ENCODE results near the gene ARHGAP4.

ARHGAP4 gene

DNA sequence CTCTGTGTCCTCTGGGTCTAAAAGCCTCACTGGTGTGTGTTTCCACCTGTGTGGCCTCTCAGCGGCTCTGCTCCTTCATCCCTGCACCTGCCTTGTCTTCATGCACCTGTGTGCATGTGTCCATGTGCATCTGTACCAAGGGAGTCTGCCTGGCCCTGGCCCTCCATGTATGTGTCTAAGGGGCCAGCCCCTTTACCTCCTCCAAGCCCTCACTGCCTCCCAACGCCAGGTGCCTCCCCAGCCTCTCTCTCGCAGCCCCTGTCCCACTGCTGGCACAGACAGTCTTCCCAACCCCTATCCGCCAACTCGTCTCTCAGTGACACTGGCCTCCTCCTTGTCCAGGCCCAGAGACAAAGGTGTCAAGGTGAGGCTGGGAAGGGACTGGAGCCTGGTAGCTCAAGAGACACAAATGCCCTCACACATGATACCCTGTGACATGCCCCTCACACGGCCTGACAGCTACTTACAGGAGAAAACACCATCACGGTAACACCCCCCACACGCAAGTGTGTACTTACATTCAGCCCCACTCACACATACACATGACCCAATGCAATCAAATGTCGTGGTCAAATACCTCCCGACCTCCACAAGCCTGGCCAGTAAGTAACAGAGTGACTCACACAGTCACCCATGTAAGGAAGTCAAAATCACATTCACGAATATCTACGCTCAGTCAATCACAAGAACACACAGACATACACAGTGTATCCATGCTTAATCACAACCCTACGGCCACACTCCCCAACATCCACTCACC is 51.5 kb downstream of the ARHGAP4 start:
- no peak for DNase-seq (ENCODE audit: low spot score)
- in situ Hi-C loops (cut with MboI; ENCODE audit: low sequenced_read_pairs, unreplicated experiment) = no loop called here
- TF ChIP-seq CTCF (IDR thresholded peaks at IDR 0.05; ENCODE audit: borderline replicate concordance, control extremely low read depth, extremely low read depth, insufficient read depth, missing control alignments) = no peak

DNA sequence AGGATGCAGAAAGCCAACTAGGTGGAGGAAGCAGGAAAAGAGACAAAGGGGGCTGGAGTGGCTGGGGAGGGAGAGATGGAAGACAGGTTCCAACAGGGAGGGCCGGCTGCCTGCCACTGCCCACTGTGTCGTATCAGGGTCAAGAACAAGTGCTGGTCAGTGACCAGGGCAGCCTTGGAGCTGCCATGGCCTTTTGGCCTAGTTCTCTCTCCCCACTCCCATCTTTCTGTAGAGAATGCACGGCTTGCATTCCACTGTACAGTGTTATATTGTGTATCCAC is 52.0 kb downstream of the ARHGAP4 start:
- in situ Hi-C loops (cut with MboI; ENCODE audit: low sequenced_read_pairs, unreplicated experiment) = no loop called here
- TF ChIP-seq CTCF (IDR thresholded peaks at IDR 0.05; ENCODE audit: borderline replicate concordance, control extremely low read depth, extremely low read depth, insufficient read depth, missing control alignments) = no peak
- DNase-seq (ENCODE audit: low spot score) = no peak

- peak; percentile 24 for DNase-seq (ENCODE audit: low spot score)
- in situ Hi-C loops (cut with MboI; ENCODE audit: low sequenced_read_pairs, unreplicated experiment) = no loop called here
- no peak for TF ChIP-seq CTCF (IDR thresholded peaks at IDR 0.05; ENCODE audit: borderline replicate concordance, control extremely low read depth, extremely low read depth, insufficient read depth, missing control alignments)
Measured at GRCh38 chrX:153873282-153874084, 52.6 kb downstream of the ARHGAP4 start.

DNA sequence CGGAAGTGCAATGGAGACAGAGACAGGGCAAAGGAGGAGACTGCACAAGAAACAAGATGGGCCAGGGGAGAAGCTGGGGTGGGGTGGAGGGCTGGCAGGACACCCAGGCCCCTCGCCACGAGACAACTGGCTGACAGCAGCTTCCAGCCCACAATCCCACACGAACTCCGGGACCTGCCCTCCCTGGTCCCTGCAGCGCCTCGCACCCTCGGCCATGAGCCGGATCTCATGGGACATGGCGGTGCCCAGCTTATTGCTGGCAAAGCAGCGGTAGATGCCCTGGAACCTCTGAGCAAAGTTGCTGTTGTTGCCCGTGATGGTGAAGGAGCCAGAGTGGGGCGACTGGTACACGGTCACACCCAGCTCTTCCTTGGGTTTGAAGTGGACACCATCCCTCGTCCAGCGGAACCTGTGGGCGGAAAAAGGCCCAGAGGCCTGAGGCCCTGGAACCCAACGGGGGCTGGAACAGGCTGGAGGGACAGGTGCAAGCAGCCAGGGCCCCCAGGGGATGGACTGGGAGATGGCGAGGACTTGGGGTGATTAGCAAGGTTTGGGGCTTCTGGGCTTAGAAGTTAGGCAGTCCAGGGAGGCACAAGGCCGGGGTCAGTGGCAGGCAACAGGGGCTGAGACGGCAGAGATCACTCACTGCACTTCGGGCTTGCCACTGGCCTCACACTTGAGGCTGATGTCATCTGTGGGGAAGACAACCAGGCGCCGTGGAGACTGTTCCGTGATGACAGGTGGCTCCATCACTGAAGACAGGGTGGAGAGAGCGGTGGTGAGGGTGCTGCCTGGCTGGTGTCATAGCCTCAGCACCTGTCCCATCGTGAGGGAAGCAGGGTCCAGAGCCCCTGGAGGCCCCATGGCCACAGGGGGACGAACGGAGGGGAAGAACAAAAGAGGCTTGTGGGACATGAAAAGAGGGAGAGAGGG is 53.9 kb downstream of the ARHGAP4 start:
- no peak for TF ChIP-seq CTCF (IDR thresholded peaks at IDR 0.05; ENCODE audit: borderline replicate concordance, control extremely low read depth, extremely low read depth, insufficient read depth, missing control alignments)
- in situ Hi-C loops (cut with MboI; ENCODE audit: low sequenced_read_pairs, unreplicated experiment) = no loop called here
- no peak for DNase-seq (ENCODE audit: low spot score)

DNA sequence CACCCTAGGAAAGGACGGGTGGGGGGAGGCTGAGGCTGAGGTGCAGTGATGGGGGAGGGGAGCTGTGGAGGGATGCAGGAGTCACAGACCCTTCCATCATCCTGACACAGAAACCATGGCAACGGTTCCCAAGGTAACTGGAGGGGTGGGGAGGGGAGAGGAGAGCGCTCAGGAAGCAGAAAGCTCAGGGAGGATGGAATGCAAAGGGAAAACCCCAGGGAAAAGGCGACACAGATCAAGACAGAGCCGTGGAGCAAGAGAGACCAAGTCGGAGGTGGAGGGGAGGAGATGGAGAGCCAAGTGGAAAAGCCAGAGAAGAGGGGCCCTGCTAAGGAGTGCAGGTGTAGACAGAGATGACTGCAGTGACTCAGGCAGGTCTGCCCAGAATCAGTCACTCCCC is 54.6 kb downstream of the ARHGAP4 start:
- no peak for TF ChIP-seq CTCF (IDR thresholded peaks at IDR 0.05; ENCODE audit: borderline replicate concordance, control extremely low read depth, extremely low read depth, insufficient read depth, missing control alignments)
- DNase-seq (ENCODE audit: low spot score) = no peak
- in situ Hi-C loops (cut with MboI; ENCODE audit: low sequenced_read_pairs, unreplicated experiment) = no loop called here

GRCh38 chrX:153870791-153871360 is 55.2 kb downstream of the ARHGAP4 start:
- no peak for TF ChIP-seq CTCF (IDR thresholded peaks at IDR 0.05; ENCODE audit: borderline replicate concordance, control extremely low read depth, extremely low read depth, insufficient read depth, missing control alignments)
- in situ Hi-C loops (cut with MboI; ENCODE audit: low sequenced_read_pairs, unreplicated experiment) = no loop called here
- DNase-seq (ENCODE audit: low spot score) = peak; percentile 23
